Activated B cell treated with CpG ODN at 0.5 μM for 24 hours (primary cell): ENCODE measurements around the gene ROR1. TPM values are rescaled to one million over a fixed set of nuclear protein-coding genes. Genes with fewer than 3 reads are reported as not detected.

ENCODE experiments used
- ATAC-seq: fragments of 200-7000 bp; cut with Tn5 transposase; one replicate; pipeline ENCODE4 v1.10.0; 2021; ENCODE audit warnings: low read depth, mild to moderate bottlenecking, moderate library complexity
- CTCF ChIA-PET: fragments of 350-600 bp; sonication (Branson Sonifier 250); formaldehyde crosslinking; loops from one replicate; lab custom pipeline; 2021; ENCODE audit warnings: antibody characterized with exemption; lab: Charles Lee
- POLR2A ChIA-PET: fragments of 350-600 bp; sonication (Branson Sonifier 250); formaldehyde crosslinking; loops from one replicate; lab custom pipeline; 2021; ENCODE audit warnings: antibody characterized with exemption; lab: Charles Lee
- DNase-seq: peaks from one replicate; pipeline ENCODE4 v3.0.0; 2022
- H3K27ac Mint-ChIP-seq: one replicate; pipeline ENCODE4 v1.8.0; 2020; ENCODE audit warnings: mixed read lengths
- H3K27me3 Mint-ChIP-seq: one replicate; pipeline ENCODE4 v1.8.0; 2021; ENCODE audit warnings: mixed read lengths
- H3K36me3 Mint-ChIP-seq: one replicate; pipeline ENCODE4 v1.8.0; 2021; ENCODE audit warnings: low read depth, mixed read lengths
- H3K4me1 Mint-ChIP-seq: one replicate; pipeline ENCODE4 v1.8.0; 2021; ENCODE audit warnings: mixed read lengths
- H3K4me3 Mint-ChIP-seq: one replicate; pipeline ENCODE4 v1.8.0; 2020; ENCODE audit warnings: mild to moderate bottlenecking, mixed read lengths
- H3K9me3 Mint-ChIP-seq: one replicate; pipeline ENCODE4 v1.8.0; 2020; ENCODE audit warnings: mixed read lengths
- CTCF ChIP-seq: fragments of 200-600 bp; IDR thresholded peaks from one replicate; pipeline ENCODE4 v1.8.0; 2022; ENCODE audit warnings: antibody characterized with exemption, mild to moderate bottlenecking
- intact Hi-C: fragments of 100-400 bp; cut with micrococcal nuclease; formaldehyde crosslinking; loops from one replicate; pipeline ENCODE4 v1.15.1; 2024
- total RNA-seq: library from RNA; stranded (reverse); gene quantifications from 2 replicates; pipeline ENCODE4 v1.2.3, GENCODE V29; 2022

The ROR1 gene
- total RNA-seq, 1 donor from 2014 or later, result 2.2 TPM

GRCh38 chr1:63968663-63969440 lies 195.0 kb downstream of the ROR1 start:
- no peak for TF ChIP-seq CTCF
- H3K4me1 Mint-ChIP-seq, result no peaks in the 10 kb centered on the region
- ChIA-PET CTCF (no interaction called here), POLR2A (no interaction called here)
- H3K9me3 Mint-ChIP-seq, result no peaks in the 10 kb centered on the region
- H3K27ac Mint-ChIP-seq, result no peak overlapping the region
- no peaks in the 10 kb centered on the region for H3K36me3 Mint-ChIP-seq
- H3K27me3 Mint-ChIP-seq, result no peaks in the 10 kb centered on the region
- ATAC-seq (no peak), DNase-seq (no peak)
- intact Hi-C loops, result no loop called here
- no peak overlapping the region for H3K4me3 Mint-ChIP-seq

- Mint-ChIP-seq H3K36me3 (no peaks in the 10 kb centered on the region), H3K4me3 (no peak overlapping the region), H3K9me3 (no peaks in the 10 kb centered on the region), H3K27ac (no peak overlapping the region), H3K4me1 (no peaks in the 10 kb centered on the region), H3K27me3 (no peaks in the 10 kb centered on the region)
- ATAC-seq (no peak), DNase-seq (no peak)
- TF ChIP-seq CTCF, result no peak
- CTCF ChIA-PET, result no interaction called here
- intact Hi-C loops, result no loop called here
- POLR2A ChIA-PET, result no interaction called here
Observed at GRCh38 chr1:63969441-63969901, 195.7 kb downstream of the ROR1 start.

GRCh38 chr1:63971557-63971956 lies 197.7 kb downstream of the ROR1 start:
- H3K4me1 Mint-ChIP-seq, result no peaks in the 10 kb centered on the region
- intact Hi-C loops, result no loop called here
- no peaks in the 10 kb centered on the region for H3K36me3 Mint-ChIP-seq
- DNase-seq (no peak), ATAC-seq (no peak)
- ChIA-PET POLR2A (no interaction called here), CTCF (no interaction called here)
- no peaks in the 10 kb centered on the region for H3K9me3 Mint-ChIP-seq
- H3K27me3 Mint-ChIP-seq, result no peaks in the 10 kb centered on the region
- no peak for TF ChIP-seq CTCF
- no peak overlapping the region for H3K4me3 Mint-ChIP-seq
- no peak overlapping the region for H3K27ac Mint-ChIP-seq

GRCh38 chr1:63973005-63973419 lies 199.2 kb downstream of the ROR1 start:
- Mint-ChIP-seq H3K4me1 (no peaks in the 10 kb centered on the region), H3K27me3 (no peaks in the 10 kb centered on the region), H3K36me3 (no peaks in the 10 kb centered on the region), H3K27ac (no peak overlapping the region), H3K4me3 (no peak overlapping the region), H3K9me3 (no peaks in the 10 kb centered on the region)
- no peak for ATAC-seq
- no peak for TF ChIP-seq CTCF
- intact Hi-C loops, result no loop called here
- ChIA-PET POLR2A (no interaction called here), CTCF (no interaction called here)
- DNase-seq, result no peak

GRCh38 chr1:63974966-63975365 lies 201.1 kb downstream of the ROR1 start:
- CTCF ChIA-PET, result no interaction called here
- peaks cover 4% of the 10 kb centered on the region for H3K27me3 Mint-ChIP-seq

More at GRCh38 chr1:63974966-63975365, 201.1 kb downstream of the ROR1 start:
- no peak overlapping the region for H3K27ac Mint-ChIP-seq
- DNase-seq, result no peak
- POLR2A ChIA-PET, result no interaction called here
- no peaks in the 10 kb centered on the region for H3K36me3 Mint-ChIP-seq
- no peak for ATAC-seq
- TF ChIP-seq CTCF, result no peak
- no peaks in the 10 kb centered on the region for H3K4me1 Mint-ChIP-seq
- intact Hi-C loops, result no loop called here
- H3K9me3 Mint-ChIP-seq, result no peaks in the 10 kb centered on the region
- H3K4me3 Mint-ChIP-seq, result no peak overlapping the region
